ENCODE data around the gene TMEM43. TPM values are rescaled to one million over a fixed set of nuclear protein-coding genes. Genes with fewer than 3 reads are reported as not detected.
"Not testable (repeated sequence)": the region's sequence is repeated elsewhere in the genome, so short reads cannot be mapped to it uniquely, and the experiment has no call there.

Gene TMEM43
- polyA plus RNA-seq (2013, experiment 1 of 2): 17.2 TPM
- polyA plus RNA-seq (2013, experiment 2 of 2): 17.7 TPM

GRCh38 chr3:14124615-14125192 lies at the start of gene TMEM43, which contains the start of gene CHCHD4:
Gene TMEM43, plus strand, starts transcription at chr3:14125052. Its CDS starts 142 bp downstream, at chr3:14125194.
Gene CHCHD4, minus strand, starts transcription at chr3:14124870. Its CDS starts 194 bp downstream, at chr3:14124676.
- Histone ChIP-seq H3K9me3 (replicated peaks in 1 of 2; ENCODE audit: control insufficient read depth in 2 of 2, insufficient read depth in 1 of 2, low read depth in 1 of 2, low read length in 2 of 2) (peaks cover 0 to 10% of the 10 kb centered on the region in 2 donors), H3K27ac (replicated peaks; ENCODE audit: low read length) (peak within 1 kb of the TSS; percentile 43), H3K4me3 (ENCODE audit: low read length in 2 of 2) (peak within 1 kb of the TSS; percentile 88 to 90), H2AFZ (ENCODE audit: low read length) (peak within 1 kb of the TSS; percentile 99), H4K8ac (ENCODE audit: low read depth, low read length) (no peak within 1 kb of the TSS), H3K4me2 (ENCODE audit: insufficient read depth, low read length, poor library complexity, severe bottlenecking) (peak within 1 kb of the TSS; percentile 80), H3K27me3 (ENCODE audit: control insufficient read depth in 3 of 3, insufficient read depth in 3 of 3, low read depth in 1 of 3, low read length in 3 of 3) (no peaks in the 10 kb centered on the region), H3K4ac (ENCODE audit: low read length) (no peak within 1 kb of the TSS), H3K14ac (ENCODE audit: low read length) (no peak within 1 kb of the TSS), H3K23ac (ENCODE audit: low read depth, low read length, poor library complexity) (peak within 1 kb of the TSS; percentile 82), H2BK5ac (ENCODE audit: low read length) (peak within 1 kb of the TSS; percentile 16), H3K4me1 (ENCODE audit: control insufficient read depth in 2 of 2, insufficient read depth in 1 of 2, low read depth in 1 of 2, low read length in 2 of 2) (peaks cover 7 to 12% of the 10 kb centered on the region in 2 donors), H3K9ac (ENCODE audit: low read depth, low read length, poor library complexity) (peak within 1 kb of the TSS; percentile 86), H3K79me1 (ENCODE audit: low read depth, low read length) (peaks cover 2% of the 10 kb centered on the region), H3K18ac (ENCODE audit: low read length) (peak within 1 kb of the TSS; percentile 92), H3K36me3 (replicated peaks in 1 of 2; ENCODE audit: control insufficient read depth in 2 of 2, insufficient read depth in 2 of 2, low read length in 2 of 2) (peaks cover 6 to 51% of the 10 kb centered on the region in 2 donors), H2BK120ac (ENCODE audit: low read depth, low read length) (no peak within 1 kb of the TSS), H2AK5ac (ENCODE audit: low read depth, low read length) (peak within 1 kb of the TSS; percentile 59), H2BK15ac (ENCODE audit: low read length) (no peak within 1 kb of the TSS), H2BK12ac (ENCODE audit: low read length) (no peak within 1 kb of the TSS), H4K91ac (ENCODE audit: low read depth, low read length, poor library complexity) (no peak within 1 kb of the TSS)
- no CpG with 5 or more reads among the region's 55 CpGs for WGBS, 2 donors (ENCODE audit: extremely low coverage in 2 of 2, insufficient read length in 2 of 2, insufficient replicate concordance in 1 of 2)
- peak; percentile 99 for DNase-seq (ENCODE audit: low spot score)

- not testable (repeated sequence) for H2BK12ac ChIP-seq (ENCODE audit: low read length); H4K91ac ChIP-seq (ENCODE audit: low read depth, low read length, poor library complexity)
Measured at GRCh38 chr3:14075233-14075632, 49.6 kb upstream of the TMEM43 start.

GRCh38 chr3:14077310-14077709 lies 47.5 kb upstream of the TMEM43 start:
- Histone ChIP-seq H3K23ac (ENCODE audit: low read depth, low read length, poor library complexity) (no peak overlapping the region), H3K9ac (ENCODE audit: low read depth, low read length, poor library complexity) (no peak overlapping the region), H2BK5ac (ENCODE audit: low read length) (no peak overlapping the region), H3K79me1 (ENCODE audit: low read depth, low read length) (no peaks in the 10 kb centered on the region), H3K9me3 (replicated peaks in 1 of 2; ENCODE audit: control insufficient read depth in 2 of 2, insufficient read depth in 1 of 2, low read depth in 1 of 2, low read length in 2 of 2) (peaks cover 0 to 2% of the 10 kb centered on the region in 2 donors), H3K4me1 (ENCODE audit: control insufficient read depth in 2 of 2, insufficient read depth in 1 of 2, low read depth in 1 of 2, low read length in 2 of 2) (peaks cover 0 to under 1% of the 10 kb centered on the region in 2 donors), H2BK12ac (ENCODE audit: low read length) (no peak overlapping the region), H3K18ac (ENCODE audit: low read length) (no peak overlapping the region), H2BK15ac (ENCODE audit: low read length) (no peak overlapping the region), H4K8ac (ENCODE audit: low read depth, low read length) (no peak overlapping the region), H2AFZ (ENCODE audit: low read length) (no peak overlapping the region), H3K4me2 (ENCODE audit: insufficient read depth, low read length, poor library complexity, severe bottlenecking) (no peak overlapping the region), H3K27me3 (ENCODE audit: control insufficient read depth in 3 of 3, insufficient read depth in 3 of 3, low read depth in 1 of 3, low read length in 3 of 3) (peaks cover 0 to 2% (median 0%) of the 10 kb centered on the region in 3 experiments), H3K4ac (ENCODE audit: low read length) (no peak overlapping the region), H4K91ac (ENCODE audit: low read depth, low read length, poor library complexity) (no peak overlapping the region), H3K4me3 (ENCODE audit: low read length in 2 of 2) (no peak overlapping the region), H3K14ac (ENCODE audit: low read length) (no peak overlapping the region), H2AK5ac (ENCODE audit: low read depth, low read length) (no peak overlapping the region), H3K36me3 (replicated peaks in 1 of 2; ENCODE audit: control insufficient read depth in 2 of 2, insufficient read depth in 2 of 2, low read length in 2 of 2) (no peaks in the 10 kb centered on the region), H2BK120ac (ENCODE audit: low read depth, low read length) (no peak overlapping the region), H3K27ac (replicated peaks; ENCODE audit: low read length) (no peak overlapping the region)
- WGBS, 2 donors (ENCODE audit: extremely low coverage in 2 of 2, insufficient read length in 2 of 2, insufficient replicate concordance in 1 of 2): no CpG with 5 or more reads among the region's 1 CpG
- DNase-seq (ENCODE audit: low spot score): no peak

More at GRCh38 chr3:14075233-14075632, 49.6 kb upstream of the TMEM43 start:
- H3K14ac ChIP-seq (ENCODE audit: low read length); H2BK120ac ChIP-seq (ENCODE audit: low read depth, low read length); H3K23ac ChIP-seq (ENCODE audit: low read depth, low read length, poor library complexity); H3K4me1 ChIP-seq (ENCODE audit: control insufficient read depth in 2 of 2, insufficient read depth in 1 of 2, low read depth in 1 of 2, low read length in 2 of 2); H3K27ac ChIP-seq (replicated peaks; ENCODE audit: low read length); H3K4me3 ChIP-seq (ENCODE audit: low read length in 2 of 2); H3K18ac ChIP-seq (ENCODE audit: low read length); H3K4me2 ChIP-seq (ENCODE audit: insufficient read depth, low read length, poor library complexity, severe bottlenecking); DNase-seq (ENCODE audit: low spot score); H3K4ac ChIP-seq (ENCODE audit: low read length); H3K9ac ChIP-seq (ENCODE audit: low read depth, low read length, poor library complexity); H2BK5ac ChIP-seq (ENCODE audit: low read length); H3K27me3 ChIP-seq (ENCODE audit: control insufficient read depth in 3 of 3, insufficient read depth in 3 of 3, low read depth in 1 of 3, low read length in 3 of 3); H3K9me3 ChIP-seq (replicated peaks in 1 of 2; ENCODE audit: control insufficient read depth in 2 of 2, insufficient read depth in 1 of 2, low read depth in 1 of 2, low read length in 2 of 2); H4K8ac ChIP-seq (ENCODE audit: low read depth, low read length); H2AFZ ChIP-seq (ENCODE audit: low read length); H2BK15ac ChIP-seq (ENCODE audit: low read length); H2AK5ac ChIP-seq (ENCODE audit: low read depth, low read length); H3K79me1 ChIP-seq (ENCODE audit: low read depth, low read length); H3K36me3 ChIP-seq (replicated peaks in 1 of 2; ENCODE audit: control insufficient read depth in 2 of 2, insufficient read depth in 2 of 2, low read length in 2 of 2): not testable (repeated sequence)
- no CpG with 5 or more reads among the region's 3 CpGs for WGBS, 2 donors (ENCODE audit: extremely low coverage in 2 of 2, insufficient read length in 2 of 2, insufficient replicate concordance in 1 of 2)

GRCh38 chr3:14082108-14082657 lies 42.7 kb upstream of the TMEM43 start:
- no peak for DNase-seq (ENCODE audit: low spot score)
- no peak overlapping the region for H3K14ac ChIP-seq (ENCODE audit: low read length)
- no peaks in the 10 kb centered on the region for H3K36me3 ChIP-seq (replicated peaks in 1 of 2; ENCODE audit: control insufficient read depth in 2 of 2, insufficient read depth in 2 of 2, low read length in 2 of 2)
- no peak overlapping the region for H2BK15ac ChIP-seq (ENCODE audit: low read length)
- H3K79me1 ChIP-seq (ENCODE audit: low read depth, low read length): no peaks in the 10 kb centered on the region
- no peak overlapping the region for H3K18ac ChIP-seq (ENCODE audit: low read length)
- H3K9ac ChIP-seq (ENCODE audit: low read depth, low read length, poor library complexity): no peak overlapping the region
- H3K4me1 ChIP-seq (ENCODE audit: control insufficient read depth in 2 of 2, insufficient read depth in 1 of 2, low read depth in 1 of 2, low read length in 2 of 2): peaks cover 0 to 2% of the 10 kb centered on the region in 2 donors
- H2BK5ac ChIP-seq (ENCODE audit: low read length): no peak overlapping the region
- H3K4me2 ChIP-seq (ENCODE audit: insufficient read depth, low read length, poor library complexity, severe bottlenecking): no peak overlapping the region
- no peak overlapping the region for H2AK5ac ChIP-seq (ENCODE audit: low read depth, low read length)
- no peak overlapping the region for H3K27ac ChIP-seq (replicated peaks; ENCODE audit: low read length)
- no peak overlapping the region for H2BK120ac ChIP-seq (ENCODE audit: low read depth, low read length)
- H3K23ac ChIP-seq (ENCODE audit: low read depth, low read length, poor library complexity): no peak overlapping the region
- no peak overlapping the region for H2BK12ac ChIP-seq (ENCODE audit: low read length)
- WGBS, 2 donors (ENCODE audit: extremely low coverage in 2 of 2, insufficient read length in 2 of 2, insufficient replicate concordance in 1 of 2): no CpG with 5 or more reads among the region's 5 CpGs
- peaks cover 0 to 7% (median 0%) of the 10 kb centered on the region in 3 experiments for H3K27me3 ChIP-seq (ENCODE audit: control insufficient read depth in 3 of 3, insufficient read depth in 3 of 3, low read depth in 1 of 3, low read length in 3 of 3)
- no peak overlapping the region for H4K8ac ChIP-seq (ENCODE audit: low read depth, low read length)
- H2AFZ ChIP-seq (ENCODE audit: low read length): no peak overlapping the region
- H3K4ac ChIP-seq (ENCODE audit: low read length): no peak overlapping the region
- H3K4me3 ChIP-seq (ENCODE audit: low read length in 2 of 2): no peak overlapping the region
- H3K9me3 ChIP-seq (replicated peaks in 1 of 2; ENCODE audit: control insufficient read depth in 2 of 2, insufficient read depth in 1 of 2, low read depth in 1 of 2, low read length in 2 of 2): peaks cover 0 to 5% of the 10 kb centered on the region in 2 donors
- no peak overlapping the region for H4K91ac ChIP-seq (ENCODE audit: low read depth, low read length, poor library complexity)

All from neuronal stem cell (in vitro differentiated cells).